ENCODE results near the gene ADAMTS2.

ADAMTS2 gene

DNA sequence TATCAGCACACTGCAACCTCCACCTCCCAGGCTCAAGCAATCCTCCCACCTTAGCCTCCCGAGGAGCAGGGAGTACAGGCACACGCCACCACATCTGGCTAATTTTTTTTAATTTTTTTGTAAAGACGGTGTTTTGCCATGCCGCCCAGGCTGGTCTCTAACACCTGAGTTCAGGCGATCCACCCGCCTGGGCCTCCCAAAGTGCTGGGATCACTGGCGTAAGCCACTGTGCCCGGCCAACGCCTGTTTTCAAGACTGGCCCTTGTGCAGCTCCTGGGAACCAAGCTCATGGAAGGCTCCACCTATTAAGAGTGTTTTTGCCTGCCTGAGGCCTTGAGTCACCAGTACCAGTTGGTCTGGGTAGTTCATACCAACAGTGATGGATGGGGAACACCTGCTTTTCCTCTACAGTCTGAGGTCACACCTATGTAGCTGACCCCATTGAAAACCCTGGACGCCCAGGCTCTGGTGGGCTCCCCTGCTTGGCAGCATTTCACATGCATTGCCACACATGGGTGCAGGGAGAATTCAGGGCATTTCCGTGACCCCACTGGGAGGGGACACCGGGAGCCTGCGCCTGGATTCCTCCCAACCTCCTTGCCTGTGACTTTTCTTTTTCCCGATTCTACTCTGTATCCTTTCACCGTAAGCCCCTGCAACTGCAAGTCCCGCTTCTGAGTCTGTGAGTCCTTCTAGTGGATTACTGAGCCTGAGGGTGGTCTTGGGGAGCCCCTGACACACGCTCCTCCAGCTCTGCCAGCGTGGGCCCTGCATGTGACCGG is 221.6 kb downstream of the ADAMTS2 start:
- H3K4me2 ChIP-seq (ENCODE audit: low read length): no peak overlapping the region

DNA sequence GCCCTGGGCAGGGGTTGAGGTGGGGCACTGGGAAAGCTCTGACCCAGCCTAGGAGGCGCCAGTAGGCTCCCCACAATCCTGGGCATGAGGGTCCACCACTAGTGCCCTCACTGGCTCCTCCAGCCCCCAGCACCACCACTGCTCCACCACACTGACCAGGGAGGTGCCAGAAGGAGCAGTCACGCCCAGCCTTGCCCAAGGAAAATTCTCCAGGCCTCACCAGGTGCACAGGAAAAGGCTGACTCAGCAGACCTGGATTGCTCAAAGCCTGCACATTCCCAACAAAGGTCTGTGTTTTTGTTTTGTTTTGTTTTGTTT is 222.2 kb downstream of the ADAMTS2 start:
- H3K9ac ChIP-seq (ENCODE audit: low read length): no peak overlapping the region
- H3K27ac ChIP-seq (ENCODE audit: low read depth, low read length, poor library complexity, severe bottlenecking): no peak overlapping the region
- no peaks in the 10 kb centered on the region for H3K9me3 ChIP-seq (ENCODE audit: low read length)
- no peaks in the 10 kb centered on the region for H3K36me3 ChIP-seq (ENCODE audit: insufficient read depth, low read length)
- H2AFZ ChIP-seq (ENCODE audit: low read length): no peak overlapping the region
- TF ChIP-seq EZH2 (IDR thresholded peaks at IDR 0.05; ENCODE audit: borderline replicate concordance, low read length) (no peak), CTCF (IDR thresholded peaks at IDR 0.05; ENCODE audit: low read length) (no peak)
- no peaks in the 10 kb centered on the region for H3K4me1 ChIP-seq (ENCODE audit: insufficient read depth, low read length, severe bottlenecking)
- H3K79me2 ChIP-seq (ENCODE audit: insufficient read depth, low read length): no peaks in the 10 kb centered on the region
- no peaks in the 10 kb centered on the region for H4K20me1 ChIP-seq (ENCODE audit: insufficient read depth, low read length)
- H3K27me3 ChIP-seq (ENCODE audit: insufficient read depth, low read length): no peaks in the 10 kb centered on the region
- no peaks in the 10 kb centered on the region for H3K9me2 ChIP-seq (ENCODE audit: low read depth, low read length)
- H3K4me2 ChIP-seq (ENCODE audit: low read length): no peak overlapping the region
- H3F3A ChIP-seq (ENCODE audit: insufficient read depth, low read length): no peaks in the 10 kb centered on the region
- no peak overlapping the region for H3K4me3 ChIP-seq (ENCODE audit: low read depth, low read length, poor library complexity, severe bottlenecking)

More for the DNA sequence above, 221.6 kb downstream of the ADAMTS2 start:
- no peaks in the 10 kb centered on the region for H3K36me3 ChIP-seq (ENCODE audit: insufficient read depth, low read length)
- no peak overlapping the region for H3K27ac ChIP-seq (ENCODE audit: low read depth, low read length, poor library complexity, severe bottlenecking)
- no peaks in the 10 kb centered on the region for H3K4me1 ChIP-seq (ENCODE audit: insufficient read depth, low read length, severe bottlenecking)
- no peak overlapping the region for H3K9ac ChIP-seq (ENCODE audit: low read length)
- H3F3A ChIP-seq (ENCODE audit: insufficient read depth, low read length): no peaks in the 10 kb centered on the region
- no peak overlapping the region for H2AFZ ChIP-seq (ENCODE audit: low read length)
- TF ChIP-seq CTCF (IDR thresholded peaks at IDR 0.05; ENCODE audit: low read length): no peak
- TF ChIP-seq EZH2 (IDR thresholded peaks at IDR 0.05; ENCODE audit: borderline replicate concordance, low read length): no peak
- no peak overlapping the region for H3K4me3 ChIP-seq (ENCODE audit: low read depth, low read length, poor library complexity, severe bottlenecking)
- no peaks in the 10 kb centered on the region for H3K79me2 ChIP-seq (ENCODE audit: insufficient read depth, low read length)
- no peaks in the 10 kb centered on the region for H4K20me1 ChIP-seq (ENCODE audit: insufficient read depth, low read length)
- H3K9me3 ChIP-seq (ENCODE audit: low read length): no peaks in the 10 kb centered on the region
- no peaks in the 10 kb centered on the region for H3K9me2 ChIP-seq (ENCODE audit: low read depth, low read length)
- H3K27me3 ChIP-seq (ENCODE audit: insufficient read depth, low read length): no peaks in the 10 kb centered on the region

DNA sequence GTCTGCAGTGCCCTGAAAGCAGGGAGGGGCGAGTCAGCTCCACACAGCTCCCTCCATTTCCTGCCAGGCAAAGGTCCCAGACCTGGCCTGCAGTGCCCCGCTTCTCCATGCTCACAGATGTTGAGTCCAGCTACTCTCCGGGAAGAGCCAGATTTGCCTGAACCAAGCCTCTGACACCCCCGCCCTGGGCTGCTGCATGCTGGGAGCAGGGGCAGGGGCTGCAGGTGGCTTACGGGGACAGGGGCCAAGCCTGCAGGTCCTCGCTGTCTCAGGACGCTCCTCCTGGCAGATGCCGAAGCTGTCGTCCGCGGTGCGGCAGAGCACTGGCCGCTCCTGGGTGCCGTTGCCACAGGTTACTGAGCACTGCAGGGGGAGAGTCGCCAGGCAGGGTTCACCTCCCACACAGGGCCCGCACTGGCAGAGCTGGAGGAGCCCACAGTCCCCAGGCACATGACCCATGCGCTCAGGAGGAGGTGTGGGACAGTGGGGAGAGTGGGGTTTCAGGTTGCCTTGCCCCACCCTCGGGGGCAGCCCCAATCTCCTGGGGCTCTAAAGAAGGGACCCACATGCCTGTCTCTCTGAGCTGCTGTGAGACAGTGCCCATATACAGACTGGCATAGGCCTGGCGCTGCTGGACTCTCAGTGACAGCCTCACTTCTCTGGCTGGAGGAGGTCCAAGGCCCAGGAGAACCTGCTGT is 222.7 kb downstream of the ADAMTS2 start:
- H3K4me2 ChIP-seq (ENCODE audit: low read length): no peak overlapping the region

More for the DNA sequence above, 222.7 kb downstream of the ADAMTS2 start:
- no peaks in the 10 kb centered on the region for H3K27me3 ChIP-seq (ENCODE audit: insufficient read depth, low read length)
- no peak overlapping the region for H2AFZ ChIP-seq (ENCODE audit: low read length)
- no peak overlapping the region for H3K4me3 ChIP-seq (ENCODE audit: low read depth, low read length, poor library complexity, severe bottlenecking)
- H3K9me3 ChIP-seq (ENCODE audit: low read length): no peaks in the 10 kb centered on the region
- H3F3A ChIP-seq (ENCODE audit: insufficient read depth, low read length): no peaks in the 10 kb centered on the region
- TF ChIP-seq CTCF (IDR thresholded peaks at IDR 0.05; ENCODE audit: low read length) (no peak), EZH2 (IDR thresholded peaks at IDR 0.05; ENCODE audit: borderline replicate concordance, low read length) (no peak)
- H3K9ac ChIP-seq (ENCODE audit: low read length): no peak overlapping the region
- H4K20me1 ChIP-seq (ENCODE audit: insufficient read depth, low read length): no peaks in the 10 kb centered on the region
- no peaks in the 10 kb centered on the region for H3K79me2 ChIP-seq (ENCODE audit: insufficient read depth, low read length)
- no peaks in the 10 kb centered on the region for H3K36me3 ChIP-seq (ENCODE audit: insufficient read depth, low read length)
- no peaks in the 10 kb centered on the region for H3K4me1 ChIP-seq (ENCODE audit: insufficient read depth, low read length, severe bottlenecking)
- no peak overlapping the region for H3K27ac ChIP-seq (ENCODE audit: low read depth, low read length, poor library complexity, severe bottlenecking)
- H3K9me2 ChIP-seq (ENCODE audit: low read depth, low read length): no peaks in the 10 kb centered on the region

All from OCI-LY1 (cell line).